GM19467 (cell line): ENCODE measurements around the gene PTPRA.
A peak's percentile ranks its signal among the peaks of the same experiment; 100 is the strongest.
"Not testable (repeated sequence)": the region's sequence is repeated elsewhere in the genome, so short reads cannot be mapped to it uniquely, and the experiment has no call there.

ENCODE experiments used
- ATAC-seq: cut with Tn5 transposase; IDR thresholded peaks from one replicate; pipeline ENCODE4 v1.9.1; 2021; ENCODE audit warnings: mild to moderate bottlenecking, moderate library complexity; ENCODE audit not compliant: unreplicated experiment

PTPRA gene

GRCh38 chr20:3040086-3040485, 166.8 kb downstream of the PTPRA start:
- ATAC-seq = no peak

- ATAC-seq = no peak
These were observed 168.7 kb downstream of the PTPRA start for GRCh38 chr20:3041854-3042409.

- ATAC-seq = no peak
These were observed 169.3 kb downstream of the PTPRA start for GRCh38 chr20:3042625-3043024.

- no peak for ATAC-seq
These were observed 170.0 kb downstream of the PTPRA start, which contains the start of gene GNRH2 for GRCh38 chr20:3043322-3043721. Gene GNRH2, plus strand, starts transcription at chr20:3043622. Its CDS starts 793 bp downstream, at chr20:3044415.

- no peak for ATAC-seq
These were observed 171.2 kb downstream of the PTPRA start for GRCh38 chr20:3044336-3044965.

GRCh38 chr20:3045042-3045815, 171.9 kb downstream of the PTPRA start:
- peak; percentile 36 for ATAC-seq

- ATAC-seq = peak; percentile 86
These were observed 172.8 kb downstream of the PTPRA start, which contains the start of gene MRPS26 for GRCh38 chr20:3045816-3046676. Gene MRPS26, plus strand, starts transcription at chr20:3046052. Its CDS starts 17 bp downstream, at chr20:3046069.

- ATAC-seq = no peak
These were observed 173.6 kb downstream of the PTPRA start for GRCh38 chr20:3046677-3047462.

- no peak for ATAC-seq
These were observed 174.5 kb downstream of the PTPRA start for GRCh38 chr20:3047486-3048419.

GRCh38 chr20:3051385-3052019, 178.2 kb downstream of the PTPRA start:
- ATAC-seq = no peak

- ATAC-seq = no peak
These were observed 186.2 kb downstream of the PTPRA start for GRCh38 chr20:3059489-3059888.

GRCh38 chr20:3064119-3064518, 190.8 kb downstream of the PTPRA start:
- ATAC-seq = not testable (repeated sequence)

GRCh38 chr20:3067139-3068014, 194.1 kb downstream of the PTPRA start:
- no peak for ATAC-seq

- ATAC-seq = no peak
These were observed 194.8 kb downstream of the PTPRA start for GRCh38 chr20:3068075-3068474.

- no peak for ATAC-seq
These were observed 196.0 kb downstream of the PTPRA start for GRCh38 chr20:3068986-3069900.

GRCh38 chr20:3070725-3071124, 197.4 kb downstream of the PTPRA start:
- ATAC-seq = no peak

- ATAC-seq = no peak
These were observed 198.0 kb downstream of the PTPRA start for GRCh38 chr20:3071266-3071609.
